ENCODE data around the gene ZDHHC14. TPM values are rescaled to one million over a fixed set of nuclear protein-coding genes. Genes with fewer than 3 reads are reported as not detected.

ZDHHC14 gene
- total RNA-seq, 2 experiments from 2014 or later, result 10.7 to 12.1 TPM

DNA sequence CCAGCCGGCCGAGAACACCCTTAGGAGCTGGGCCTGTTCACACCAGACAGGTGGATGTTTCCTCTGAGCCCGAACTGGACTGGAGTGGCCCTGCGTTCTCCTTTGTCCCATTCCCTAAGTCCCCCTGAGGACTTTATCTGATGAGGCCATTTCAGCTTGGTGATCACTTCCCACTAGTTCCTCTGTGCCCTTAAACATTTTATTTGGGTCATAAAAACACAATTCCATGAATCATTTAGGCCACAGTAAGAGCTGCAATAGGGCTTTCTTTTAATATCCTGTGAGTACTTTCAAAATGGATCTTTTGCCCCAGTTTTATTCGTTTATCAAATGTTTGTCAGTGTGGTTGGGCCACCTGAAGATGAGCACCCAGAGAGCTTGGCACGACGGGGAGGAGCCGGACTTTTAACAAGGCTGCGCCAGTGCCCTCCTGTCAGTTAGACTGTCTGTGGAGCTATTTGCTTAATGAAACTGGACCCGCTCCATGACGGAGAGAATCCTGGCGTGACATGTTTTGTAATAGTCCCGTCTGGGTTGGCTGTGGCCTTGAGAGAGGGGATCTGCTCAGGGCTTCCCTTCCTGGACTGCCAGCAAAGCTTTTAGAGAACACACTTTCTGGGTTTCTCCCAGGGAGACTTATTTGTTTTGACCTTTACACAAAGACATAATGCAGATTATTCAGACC is 53.5 kb downstream of the ZDHHC14 start:
- Mint-ChIP-seq H3K36me3 (ENCODE audit: low read depth) (peaks cover 2% of the 10 kb centered on the region), H3K27me3 (ENCODE audit: low read depth) (no peaks in the 10 kb centered on the region), H3K9me3 (ENCODE audit: insufficient read depth) (no peaks in the 10 kb centered on the region), H3K27ac (no peak overlapping the region), H3K4me1 (ENCODE audit: low read depth) (no peaks in the 10 kb centered on the region), H3K4me3 (no peak overlapping the region)
- DNase-seq (no peak), ATAC-seq (no peak)
- ChIA-PET CTCF (interaction anchor here (1.2 kb wide), 1 partner anchor 99 kb away, joined by 4 read pairs; no protein-coding TSS in a partner anchor), POLR2A (interaction anchor here (1.1 kb wide), 1 partner anchor 54 kb away, joined by 3 read pairs; no protein-coding TSS in a partner anchor)

DNA sequence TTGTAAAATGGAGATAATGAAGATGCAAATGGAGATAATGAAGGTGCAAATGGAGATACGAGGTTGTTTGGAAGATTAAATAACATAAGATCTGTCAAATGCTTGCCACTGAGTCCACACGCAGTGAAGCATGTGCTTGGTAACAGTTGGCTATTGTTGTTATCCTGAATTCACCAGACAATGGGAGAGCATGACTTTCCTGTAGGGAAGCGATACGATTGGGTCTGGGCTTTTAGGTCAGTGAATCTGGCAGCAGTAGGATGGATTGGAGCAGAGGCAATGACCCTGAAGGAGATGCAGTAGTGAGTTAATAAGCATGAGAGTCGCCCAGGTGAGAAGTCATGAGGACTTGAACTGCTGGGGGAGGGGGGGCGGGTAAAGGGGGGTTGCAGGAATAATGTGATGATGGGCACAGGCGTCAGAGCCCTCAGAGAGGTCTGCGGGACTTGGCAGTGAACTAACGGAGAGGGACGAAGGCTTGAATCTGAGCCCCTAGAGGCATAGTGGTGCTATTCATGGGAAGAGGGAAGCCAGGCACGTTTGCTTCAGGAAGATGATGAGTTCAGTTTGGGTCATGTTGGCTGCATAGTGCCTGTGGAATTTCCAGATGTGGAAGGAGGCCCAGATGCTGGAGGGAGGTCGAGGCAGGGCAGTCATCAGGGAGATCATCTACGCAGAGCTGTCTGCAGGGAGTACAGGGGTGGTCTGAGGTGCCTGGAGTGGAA is 55.4 kb downstream of the ZDHHC14 start:
- Mint-ChIP-seq H3K27ac (no peak overlapping the region), H3K9me3 (ENCODE audit: insufficient read depth) (peaks cover 9% of the 10 kb centered on the region), H3K4me1 (ENCODE audit: low read depth) (no peaks in the 10 kb centered on the region), H3K4me3 (no peak overlapping the region), H3K27me3 (ENCODE audit: low read depth) (no peaks in the 10 kb centered on the region), H3K36me3 (ENCODE audit: low read depth) (peaks cover 13% of the 10 kb centered on the region)
- POLR2A ChIA-PET, result no interaction called here
- CTCF ChIA-PET, result no interaction called here
- ATAC-seq (no peak), DNase-seq (no peak)

GRCh38 chr6:157436944-157437336 is 56.0 kb downstream of the ZDHHC14 start:
- Mint-ChIP-seq H3K27me3 (ENCODE audit: low read depth) (no peaks in the 10 kb centered on the region), H3K4me1 (ENCODE audit: low read depth) (no peaks in the 10 kb centered on the region), H3K36me3 (ENCODE audit: low read depth) (peaks cover 15% of the 10 kb centered on the region), H3K27ac (no peak overlapping the region), H3K9me3 (ENCODE audit: insufficient read depth) (peaks cover 9% of the 10 kb centered on the region), H3K4me3 (no peak overlapping the region)
- no peak for DNase-seq
- CTCF ChIA-PET, result no interaction called here
- no peak for ATAC-seq
- POLR2A ChIA-PET, result no interaction called here

DNA sequence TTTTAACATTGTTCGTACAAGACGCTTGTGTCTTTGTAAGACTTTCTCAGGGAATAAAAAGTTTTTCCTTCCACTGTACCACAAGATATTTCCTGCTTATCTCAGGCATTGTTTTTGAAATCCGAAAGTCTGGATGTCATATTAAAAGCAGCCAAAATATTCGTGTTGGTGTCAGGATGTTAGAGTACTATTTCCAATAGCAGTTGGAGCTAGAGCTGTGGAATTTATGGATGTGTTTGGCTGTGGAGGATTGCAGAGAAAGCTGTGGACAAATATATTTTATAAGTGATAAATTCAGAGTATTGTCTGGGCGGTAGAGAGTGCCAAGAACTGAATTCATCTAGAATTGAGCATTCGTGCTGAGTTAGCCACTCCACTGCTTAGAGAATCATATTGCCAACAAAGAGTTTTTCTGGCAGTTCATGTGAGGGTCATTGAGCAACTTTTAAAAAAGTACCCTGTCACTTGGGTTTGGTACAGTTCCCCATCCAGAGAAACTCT is 57.7 kb downstream of the ZDHHC14 start:
- no peak overlapping the region for H3K27ac Mint-ChIP-seq
- ChIA-PET CTCF (interaction anchor here (0.5 kb wide), 1 partner anchor 1510 kb away, joined by 3 read pairs; no protein-coding TSS in a partner anchor), POLR2A (no interaction called here)
- peaks cover 33% of the 10 kb centered on the region for H3K36me3 Mint-ChIP-seq (ENCODE audit: low read depth)
- peaks cover 19% of the 10 kb centered on the region for H3K9me3 Mint-ChIP-seq (ENCODE audit: insufficient read depth)
- DNase-seq, result no peak
- no peak overlapping the region for H3K4me3 Mint-ChIP-seq
- H3K27me3 Mint-ChIP-seq (ENCODE audit: low read depth), result no peaks in the 10 kb centered on the region
- H3K4me1 Mint-ChIP-seq (ENCODE audit: low read depth), result peaks cover 13% of the 10 kb centered on the region
- ATAC-seq, result no peak

DNA sequence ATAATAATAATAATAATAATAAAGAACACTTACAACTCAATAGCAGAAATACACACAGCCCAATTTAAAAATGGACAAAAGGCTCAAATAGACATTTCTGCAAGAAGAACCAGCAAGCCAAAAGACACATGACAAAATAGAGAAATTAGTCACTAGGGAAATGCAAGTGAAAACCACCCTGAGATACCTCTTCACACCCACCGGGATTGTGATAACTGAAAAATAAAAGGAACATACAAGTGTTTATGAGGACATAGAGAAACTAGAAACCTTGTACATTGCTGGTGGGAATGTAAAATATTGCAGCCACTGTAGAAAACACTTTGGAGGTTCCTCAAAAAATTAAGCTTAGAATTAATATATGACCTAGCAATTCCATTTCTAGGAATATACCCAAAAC is 59.2 kb downstream of the ZDHHC14 start:
- ChIA-PET POLR2A (interaction anchor here (0.6 kb wide), 1 partner anchor 11 kb away, joined by 4 read pairs; no protein-coding TSS in a partner anchor), CTCF (interaction anchor here (1.4 kb wide), 1 partner anchor 125 kb away, joined by 3 read pairs; no protein-coding TSS in a partner anchor)
- Mint-ChIP-seq H3K27me3 (ENCODE audit: low read depth) (no peaks in the 10 kb centered on the region), H3K9me3 (ENCODE audit: insufficient read depth) (peaks cover 19% of the 10 kb centered on the region), H3K4me3 (no peak overlapping the region), H3K27ac (no peak overlapping the region), H3K36me3 (ENCODE audit: low read depth) (peaks cover 33% of the 10 kb centered on the region), H3K4me1 (ENCODE audit: low read depth) (peaks cover 16% of the 10 kb centered on the region)
- ATAC-seq (no peak), DNase-seq (no peak)

- H3K36me3 Mint-ChIP-seq (ENCODE audit: low read depth), result peaks cover 33% of the 10 kb centered on the region
- CTCF ChIA-PET, result no interaction called here
- H3K9me3 Mint-ChIP-seq (ENCODE audit: insufficient read depth), result peaks cover 19% of the 10 kb centered on the region
- peaks cover 16% of the 10 kb centered on the region for H3K4me1 Mint-ChIP-seq (ENCODE audit: low read depth)
- peaks cover 2% of the 10 kb centered on the region for H3K27me3 Mint-ChIP-seq (ENCODE audit: low read depth)
- H3K4me3 Mint-ChIP-seq, result no peak overlapping the region
- no peak overlapping the region for H3K27ac Mint-ChIP-seq
- POLR2A ChIA-PET, result no interaction called here
- no peak for DNase-seq
- ATAC-seq, result no peak
Measured at GRCh38 chr6:157442291-157442690, 61.3 kb downstream of the ZDHHC14 start.

- CTCF ChIA-PET, result interaction anchor here (1.2 to 1.9 kb wide), 2 partner anchors 10 to 11 kb away, joined by 3 to 5 read pairs; no protein-coding TSS in a partner anchor
Measured at GRCh38 chr6:157443066-157443800, 62.2 kb downstream of the ZDHHC14 start.

DNA sequence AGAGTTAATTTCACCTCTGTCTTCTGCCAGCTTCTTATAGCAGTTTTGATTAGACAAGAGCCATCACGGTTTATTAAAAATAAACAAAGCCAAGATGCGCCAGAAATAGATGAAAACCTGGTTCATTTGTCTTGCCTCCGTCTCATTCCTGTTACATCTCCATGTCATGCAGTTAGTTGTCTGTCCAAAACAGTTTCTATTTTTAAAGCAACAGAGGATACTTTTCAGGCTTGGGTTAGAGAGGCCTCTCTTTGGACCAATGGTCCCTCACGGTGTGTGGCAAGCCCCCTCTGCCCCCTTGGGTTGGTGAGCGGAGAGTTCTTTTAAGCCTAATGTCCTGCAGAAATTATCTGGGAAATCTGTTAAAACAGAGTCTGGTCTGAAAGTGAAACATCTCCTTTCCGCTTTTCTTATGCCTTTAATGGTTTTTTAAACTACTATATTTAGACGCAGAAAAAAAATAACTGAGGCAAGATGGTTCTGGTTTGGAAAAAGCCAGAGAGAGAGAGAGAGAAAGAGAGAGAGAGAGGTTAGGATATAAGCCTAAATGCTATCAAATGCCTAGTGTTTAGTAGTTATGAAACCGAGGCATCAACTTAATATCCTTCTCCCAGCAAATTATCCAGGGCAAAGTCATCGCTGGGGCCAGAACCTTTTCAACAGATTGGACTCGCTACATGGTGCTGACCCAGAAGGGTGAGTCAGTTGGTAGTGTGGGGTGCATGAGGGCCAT is 64.5 kb downstream of the ZDHHC14 start:
- H3K27ac Mint-ChIP-seq, result no peak overlapping the region
- no peak overlapping the region for H3K4me3 Mint-ChIP-seq
- ATAC-seq (no peak), DNase-seq (no peak)
- ChIA-PET POLR2A (interaction anchor here (0.6 kb wide), 1 partner anchor 1216 kb away, joined by 3 read pairs; no protein-coding TSS in a partner anchor), CTCF (no interaction called here)
- H3K9me3 Mint-ChIP-seq (ENCODE audit: insufficient read depth), result peaks cover 19% of the 10 kb centered on the region
- H3K27me3 Mint-ChIP-seq (ENCODE audit: low read depth), result peaks cover 2% of the 10 kb centered on the region
- peaks cover 26% of the 10 kb centered on the region for H3K36me3 Mint-ChIP-seq (ENCODE audit: low read depth)
- peaks cover 16% of the 10 kb centered on the region for H3K4me1 Mint-ChIP-seq (ENCODE audit: low read depth)

More at GRCh38 chr6:157443066-157443800, 62.2 kb downstream of the ZDHHC14 start:
- Mint-ChIP-seq H3K4me3 (no peak overlapping the region), H3K36me3 (ENCODE audit: low read depth) (peaks cover 33% of the 10 kb centered on the region), H3K9me3 (ENCODE audit: insufficient read depth) (peaks cover 19% of the 10 kb centered on the region), H3K4me1 (ENCODE audit: low read depth) (peaks cover 16% of the 10 kb centered on the region), H3K27ac (peak overlapping the region; percentile 40), H3K27me3 (ENCODE audit: low read depth) (peaks cover 2% of the 10 kb centered on the region)
- ATAC-seq (peak; percentile 51), DNase-seq (peak; percentile 42)
- POLR2A ChIA-PET, result no interaction called here

DNA sequence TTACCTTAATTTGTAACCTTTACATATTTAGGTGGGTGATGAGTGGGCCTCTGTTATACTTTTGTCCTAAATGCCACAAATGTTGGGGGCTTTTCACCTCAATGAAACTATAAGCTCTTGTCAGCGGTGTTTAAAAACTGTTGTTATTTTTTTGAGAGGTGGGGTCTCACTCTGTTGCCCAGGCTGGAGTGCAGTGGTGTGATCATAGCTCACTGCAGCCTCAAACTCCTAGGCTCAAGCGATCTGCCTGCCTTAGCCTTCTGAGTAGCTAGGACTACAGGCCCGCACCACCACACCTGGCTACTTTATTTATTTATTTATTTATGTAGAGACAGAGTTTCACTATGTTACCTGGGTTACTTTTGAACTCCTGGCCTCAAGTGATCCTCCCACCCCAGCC is 66.7 kb downstream of the ZDHHC14 start:
- H3K9me3 Mint-ChIP-seq (ENCODE audit: insufficient read depth), result peaks cover 7% of the 10 kb centered on the region
- POLR2A ChIA-PET, result no interaction called here
- no peak for ATAC-seq
- CTCF ChIA-PET, result no interaction called here
- no peak overlapping the region for H3K4me3 Mint-ChIP-seq
- peaks cover 10% of the 10 kb centered on the region for H3K36me3 Mint-ChIP-seq (ENCODE audit: low read depth)
- peaks cover 12% of the 10 kb centered on the region for H3K4me1 Mint-ChIP-seq (ENCODE audit: low read depth)
- H3K27ac Mint-ChIP-seq, result no peak overlapping the region
- H3K27me3 Mint-ChIP-seq (ENCODE audit: low read depth), result peaks cover 2% of the 10 kb centered on the region
- DNase-seq, result no peak

- H3K27ac Mint-ChIP-seq, result no peak overlapping the region
- peaks cover 2% of the 10 kb centered on the region for H3K27me3 Mint-ChIP-seq (ENCODE audit: low read depth)
- peaks cover under 1% of the 10 kb centered on the region for H3K4me1 Mint-ChIP-seq (ENCODE audit: low read depth)
- ChIA-PET CTCF (no interaction called here), POLR2A (no interaction called here)
- no peaks in the 10 kb centered on the region for H3K9me3 Mint-ChIP-seq (ENCODE audit: insufficient read depth)
- DNase-seq (no peak), ATAC-seq (no peak)
- H3K36me3 Mint-ChIP-seq (ENCODE audit: low read depth), result peaks cover 5% of the 10 kb centered on the region
- no peak overlapping the region for H3K4me3 Mint-ChIP-seq
Measured at GRCh38 chr6:157449610-157450009, 68.6 kb downstream of the ZDHHC14 start.
